WI38 (cell line): ENCODE measurements around the gene FAM110A.

Source experiments
- H3K4me3 ChIP-seq: 2 replicates; pipeline ENCODE4 v1.5.1; 2011; ENCODE audit warnings: low read depth, mild to moderate bottlenecking, control low read depth, low read length
- TF ChIP-seq, protein P1 (sequence below): IDR thresholded peaks from 2 replicates; pipeline ENCODE4 v1.5.1; 2012; ENCODE audit warnings: low read depth, mild to moderate bottlenecking, control low read depth, low read length

The FAM110A gene

GRCh38 chr20:855466-856360 lies 22.2 kb downstream of the FAM110A start:
- H3K4me3 ChIP-seq, result no peak overlapping the region
- TF ChIP-seq, protein P1, sequence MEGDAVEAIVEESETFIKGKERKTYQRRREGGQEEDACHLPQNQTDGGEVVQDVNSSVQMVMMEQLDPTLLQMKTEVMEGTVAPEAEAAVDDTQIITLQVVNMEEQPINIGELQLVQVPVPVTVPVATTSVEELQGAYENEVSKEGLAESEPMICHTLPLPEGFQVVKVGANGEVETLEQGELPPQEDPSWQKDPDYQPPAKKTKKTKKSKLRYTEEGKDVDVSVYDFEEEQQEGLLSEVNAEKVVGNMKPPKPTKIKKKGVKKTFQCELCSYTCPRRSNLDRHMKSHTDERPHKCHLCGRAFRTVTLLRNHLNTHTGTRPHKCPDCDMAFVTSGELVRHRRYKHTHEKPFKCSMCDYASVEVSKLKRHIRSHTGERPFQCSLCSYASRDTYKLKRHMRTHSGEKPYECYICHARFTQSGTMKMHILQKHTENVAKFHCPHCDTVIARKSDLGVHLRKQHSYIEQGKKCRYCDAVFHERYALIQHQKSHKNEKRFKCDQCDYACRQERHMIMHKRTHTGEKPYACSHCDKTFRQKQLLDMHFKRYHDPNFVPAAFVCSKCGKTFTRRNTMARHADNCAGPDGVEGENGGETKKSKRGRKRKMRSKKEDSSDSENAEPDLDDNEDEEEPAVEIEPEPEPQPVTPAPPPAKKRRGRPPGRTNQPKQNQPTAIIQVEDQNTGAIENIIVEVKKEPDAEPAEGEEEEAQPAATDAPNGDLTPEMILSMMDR, result no peak

DNA sequence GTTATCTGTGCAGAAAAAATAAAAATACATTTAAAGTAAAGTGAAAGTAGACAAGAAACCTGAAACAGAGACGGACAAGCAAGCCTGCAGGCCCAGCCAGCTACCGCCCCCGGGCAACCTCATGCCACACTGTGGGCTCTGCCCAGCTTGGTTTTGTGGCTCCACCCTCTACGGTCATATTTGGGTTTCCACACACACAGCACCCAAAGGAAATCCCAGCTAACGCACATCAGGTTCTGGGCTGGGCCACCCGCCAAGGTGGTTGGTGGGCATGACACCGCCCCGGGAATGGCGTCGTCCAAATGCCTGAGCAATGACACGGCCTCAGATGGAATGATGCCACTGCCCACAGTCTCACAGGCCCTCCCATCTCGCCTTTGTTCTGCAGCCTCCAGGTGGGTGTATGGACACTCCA lies 22.9 kb downstream of the FAM110A start:
- TF ChIP-seq, protein P1, result no peak
- H3K4me3 ChIP-seq, result no peak overlapping the region

GRCh38 chr20:858011-858410 lies 24.5 kb downstream of the FAM110A start:
- no peak overlapping the region for H3K4me3 ChIP-seq
- TF ChIP-seq, protein P1, result no peak

- TF ChIP-seq, protein P1, result no peak
- H3K4me3 ChIP-seq, result no peak overlapping the region
Measured at GRCh38 chr20:859751-860231, 26.3 kb downstream of the FAM110A start.

DNA sequence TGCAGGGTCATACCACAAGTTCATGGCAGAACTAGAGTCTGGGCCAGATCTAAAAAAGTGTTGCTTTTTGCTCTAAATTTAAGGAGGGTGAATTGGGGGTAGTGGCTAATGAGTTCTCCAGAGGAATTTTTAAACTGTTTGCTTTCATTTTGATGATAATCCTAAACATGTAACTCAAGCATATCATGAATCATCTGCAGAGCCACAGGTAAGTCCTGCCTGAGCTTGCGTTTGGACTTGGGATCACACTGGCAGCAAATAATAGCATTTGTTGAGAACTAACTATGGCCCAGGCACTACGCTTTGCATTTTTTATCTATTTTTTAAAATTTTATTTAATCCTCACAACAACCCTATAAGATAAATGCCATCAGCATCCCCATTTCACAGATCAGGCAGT lies 27.4 kb downstream of the FAM110A start:
- TF ChIP-seq, protein P1, result no peak
- no peak overlapping the region for H3K4me3 ChIP-seq

DNA sequence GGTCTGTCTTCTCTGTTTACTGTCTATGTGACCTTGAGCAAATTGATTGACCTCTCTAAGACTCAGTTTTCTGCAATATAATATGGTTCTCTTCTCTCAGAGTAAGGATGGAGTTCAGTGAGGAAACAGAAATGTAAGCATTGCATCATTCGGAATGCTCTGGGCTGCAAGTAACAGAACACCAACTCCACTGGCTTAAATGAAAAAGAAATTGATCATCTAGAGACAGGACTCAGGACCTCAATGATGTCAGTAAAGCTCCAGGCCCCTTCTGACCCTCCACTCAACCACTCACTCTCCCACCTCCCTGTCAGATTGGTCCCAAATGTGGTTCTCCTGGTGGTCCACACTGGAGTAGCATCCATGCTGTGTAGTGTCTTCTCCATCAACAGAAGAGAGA lies 31.9 kb downstream of the FAM110A start:
- TF ChIP-seq, protein P1, result no peak
- no peak overlapping the region for H3K4me3 ChIP-seq

GRCh38 chr20:868279-868678 lies 34.8 kb downstream of the FAM110A start:
- TF ChIP-seq, protein P1, result no peak
- H3K4me3 ChIP-seq, result no peak overlapping the region
